IPS-NIHi7 (cell line): Measurements from ENCODE around the gene SHB.
A peak's percentile ranks its signal among the peaks of the same experiment; 100 is the strongest.

Experiments
- DNase-seq: peaks from one replicate; pipeline ENCODE4 v3.0.0; 2012; ENCODE audit warnings: mixed read lengths; ENCODE audit errors: extremely low spot score

The SHB gene

GRCh38 chr9:38088006-38088925 lies 19.2 kb upstream of the SHB start:
- DNase-seq, result peak; percentile 89

- no peak for DNase-seq
Measured at GRCh38 chr9:38086496-38086895, 17.5 kb upstream of the SHB start.

DNA sequence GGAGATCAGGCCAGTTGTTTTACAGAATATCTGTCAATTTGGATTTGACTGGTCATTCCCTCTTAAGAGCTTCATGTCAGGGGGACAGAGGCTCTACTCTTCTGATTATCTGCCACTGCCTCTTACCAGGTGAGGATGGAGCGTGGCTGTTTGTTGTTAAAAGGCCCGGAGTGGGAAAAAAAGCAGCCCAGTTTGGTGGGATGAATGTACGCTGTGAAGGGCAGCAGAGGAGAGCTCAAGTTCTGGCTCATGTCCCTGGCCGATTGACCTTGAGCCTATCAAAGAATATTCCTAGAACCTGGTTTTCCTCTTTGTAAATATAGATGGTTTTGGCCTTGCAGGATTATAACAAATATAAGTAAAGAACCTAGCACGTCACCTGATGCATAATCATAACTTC lies 16.3 kb upstream of the SHB start:
- no peak for DNase-seq

DNA sequence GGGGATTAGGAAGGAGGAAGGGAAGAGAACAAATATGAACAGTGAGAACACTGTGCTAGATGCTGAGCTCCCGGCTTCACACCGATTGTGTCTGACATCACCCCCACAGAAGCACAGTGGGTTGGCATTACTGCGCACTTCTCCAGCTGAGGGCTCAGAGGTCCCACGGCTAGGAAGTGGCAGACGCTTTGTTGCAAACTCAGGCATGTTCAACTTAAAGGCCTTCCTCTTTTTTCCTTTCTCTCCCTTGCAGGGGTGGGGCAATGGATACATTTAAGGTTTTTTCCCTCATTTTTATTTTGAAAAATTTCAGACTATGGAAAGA lies 15.5 kb upstream of the SHB start:
- no peak for DNase-seq

DNA sequence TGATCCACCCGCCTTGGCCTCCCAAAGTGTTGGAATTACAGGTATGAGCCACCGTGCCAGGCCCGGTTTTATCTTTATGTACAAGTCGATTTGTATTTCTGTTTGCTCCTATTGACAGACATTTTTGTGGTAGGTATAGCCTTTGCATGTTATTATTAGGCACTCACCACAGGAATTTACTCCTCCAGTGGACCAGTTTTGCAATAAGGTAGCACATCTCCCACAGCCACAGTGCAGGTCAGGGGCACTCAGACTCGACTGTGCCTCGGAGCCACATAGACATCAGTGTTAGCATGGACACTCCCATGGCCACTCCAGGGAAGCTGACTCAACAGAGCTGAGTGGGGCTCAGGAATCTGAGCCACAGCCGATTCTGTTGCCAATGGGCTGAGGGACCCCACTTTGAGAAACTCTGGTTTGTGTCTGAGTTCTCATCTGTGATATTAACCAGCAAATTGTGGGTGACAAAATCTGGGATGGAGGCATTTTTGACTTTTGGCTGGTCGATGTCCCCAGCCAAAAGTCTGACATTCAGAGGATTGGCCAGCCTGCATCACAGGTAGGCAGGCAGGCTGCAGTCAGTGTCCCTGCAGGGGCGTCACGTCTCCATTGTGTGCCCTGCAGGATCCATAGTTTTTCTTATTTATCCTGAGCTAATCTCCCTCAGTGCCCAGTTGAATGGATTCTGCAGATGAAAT lies 15.0 kb upstream of the SHB start:
- no peak for DNase-seq

DNA sequence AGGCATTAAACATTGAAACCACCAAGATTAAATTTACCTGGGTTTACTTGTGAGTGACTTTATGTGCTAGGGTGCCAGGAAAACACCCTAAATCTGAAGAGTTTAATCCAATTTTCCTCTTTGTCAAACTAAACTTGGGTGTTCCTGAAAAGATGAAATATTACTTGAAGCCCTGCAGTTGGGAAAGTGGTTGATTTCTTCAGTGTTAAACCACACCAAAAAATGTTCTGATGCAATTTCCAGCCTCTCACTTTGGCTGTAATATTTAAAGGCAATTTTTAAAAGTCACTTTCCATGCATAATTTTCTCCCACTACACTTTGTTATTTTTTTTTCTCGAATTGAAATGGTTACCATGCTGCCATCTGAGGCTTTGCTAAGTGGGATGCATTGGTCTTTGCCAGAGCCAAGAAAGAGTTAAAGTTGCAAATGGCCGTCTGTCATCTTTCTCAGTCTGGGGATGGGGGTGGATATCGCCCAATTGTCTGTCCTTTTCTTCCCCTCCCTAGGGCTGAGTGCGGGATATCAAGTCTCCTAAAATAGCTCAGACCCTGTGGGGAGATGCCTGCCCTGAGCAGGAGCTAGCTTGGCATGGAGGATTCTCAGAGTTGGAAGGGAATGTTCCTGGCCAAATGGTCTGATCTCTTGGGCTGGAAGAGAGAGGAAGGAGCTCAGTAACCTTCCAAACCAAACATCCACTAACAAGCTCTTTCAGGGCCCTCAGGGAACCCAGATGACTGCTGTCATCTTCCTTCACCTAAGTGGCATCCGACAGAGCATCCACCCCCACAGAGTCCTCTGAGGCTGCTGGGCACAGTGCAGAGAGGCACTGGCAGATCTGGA lies 13.6 kb upstream of the SHB start:
- no peak for DNase-seq

GRCh38 chr9:38081356-38082108 lies 12.5 kb upstream of the SHB start:
- no peak for DNase-seq

- no peak for DNase-seq
Measured at GRCh38 chr9:38079461-38080031, 10.5 kb upstream of the SHB start.

DNA sequence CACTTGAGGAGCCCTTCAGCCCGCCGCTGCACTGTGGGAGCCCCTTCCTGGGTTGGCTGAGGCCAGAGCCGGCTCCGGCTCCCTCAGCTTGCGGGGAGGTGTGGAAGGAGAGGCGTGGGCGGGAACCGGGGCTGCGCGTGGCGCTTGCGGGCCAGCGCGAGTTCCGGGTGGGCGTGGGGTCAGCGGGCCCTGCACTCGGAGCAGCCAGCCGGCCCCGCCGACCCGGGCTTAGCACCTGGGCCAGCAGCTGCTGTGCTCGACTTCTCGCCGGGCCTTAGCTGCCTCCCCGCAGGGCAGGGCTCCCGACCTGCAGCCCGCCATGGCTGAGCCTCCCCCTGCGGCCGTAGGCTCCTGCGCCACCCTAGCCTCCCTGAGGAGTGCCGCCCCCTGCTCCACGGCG lies 6.2 kb upstream of the SHB start:
- no peak for DNase-seq

DNA sequence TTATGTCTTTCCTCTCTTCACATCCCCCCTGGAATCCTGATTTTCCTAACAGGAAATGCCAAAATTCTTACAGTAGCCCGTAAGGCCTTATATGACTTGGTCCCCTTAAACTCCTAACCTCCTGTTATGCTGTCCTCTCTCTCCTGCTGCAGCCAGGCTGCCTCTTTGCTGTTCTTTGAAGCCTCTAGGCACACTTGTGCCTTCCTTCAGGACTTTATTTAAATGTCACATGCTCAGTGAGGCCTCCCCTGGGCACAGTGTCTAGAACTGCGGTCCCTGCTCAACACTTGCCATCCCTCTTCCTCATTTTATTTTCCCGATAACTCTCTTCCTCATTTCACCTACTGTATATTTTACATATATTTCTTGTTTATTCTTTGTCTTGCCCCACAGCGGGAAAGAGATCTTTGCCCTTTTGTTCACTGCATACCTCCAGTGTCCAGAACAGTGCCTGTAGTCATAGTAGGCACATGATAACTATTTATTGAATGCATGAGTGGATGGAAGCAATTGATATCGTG lies 5.5 kb upstream of the SHB start:
- DNase-seq, result no peak

GRCh38 chr9:38073882-38074281 lies 4.9 kb upstream of the SHB start:
- DNase-seq, result no peak

GRCh38 chr9:38071470-38072134 lies 2.6 kb upstream of the SHB start:
- DNase-seq, result no peak

- no peak for DNase-seq
Measured at GRCh38 chr9:38067859-38068681, 957 bp downstream of the SHB start.

GRCh38 chr9:38066914-38067858 lies 1.8 kb downstream of the SHB start:
- no peak for DNase-seq

- no peak for DNase-seq
Measured at GRCh38 chr9:38066197-38066913, 2.7 kb downstream of the SHB start.

DNA sequence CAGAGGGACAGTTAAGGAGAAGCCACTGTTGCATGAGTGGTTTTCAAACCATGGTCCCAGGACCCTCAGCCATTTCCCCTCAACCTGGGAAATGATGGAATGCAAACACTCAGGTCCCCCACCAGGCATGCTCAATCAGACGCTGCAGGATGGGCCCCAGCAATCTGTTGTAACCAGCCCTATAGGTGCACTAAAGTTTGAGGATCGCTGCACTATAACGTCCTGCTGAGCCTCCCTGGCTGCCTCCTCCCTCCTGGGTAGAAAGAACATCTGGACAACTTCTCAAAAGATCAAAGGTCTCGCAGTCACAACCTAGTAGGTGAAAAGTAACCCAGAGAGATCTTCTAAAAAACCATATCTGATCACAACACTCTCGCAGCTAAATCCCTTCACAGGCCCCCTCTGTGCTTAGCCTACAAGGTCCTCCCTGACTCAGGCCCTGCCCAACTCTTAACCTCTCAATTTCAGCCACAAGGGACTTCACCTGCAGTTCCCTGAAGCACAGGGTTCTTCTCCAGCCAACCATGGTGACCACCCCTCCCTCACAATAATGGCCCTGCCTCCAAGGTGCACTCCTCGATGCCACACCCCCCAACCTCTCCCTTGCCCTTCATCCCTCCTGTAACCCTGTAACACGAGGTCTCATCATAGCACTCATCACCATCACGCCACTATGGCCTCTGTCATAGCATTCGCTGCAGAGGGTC lies 3.5 kb downstream of the SHB start:
- DNase-seq, result no peak

- no peak for DNase-seq
Measured at GRCh38 chr9:38064842-38065368, 4.1 kb downstream of the SHB start.
